Femur (tissue), 1 donor: ENCODE results near the gene MOBP.

Experiments
- DNase-seq: peaks from one replicate; pipeline ENCODE4 v3.0.0-alpha.2; 2017

Gene MOBP

DNA sequence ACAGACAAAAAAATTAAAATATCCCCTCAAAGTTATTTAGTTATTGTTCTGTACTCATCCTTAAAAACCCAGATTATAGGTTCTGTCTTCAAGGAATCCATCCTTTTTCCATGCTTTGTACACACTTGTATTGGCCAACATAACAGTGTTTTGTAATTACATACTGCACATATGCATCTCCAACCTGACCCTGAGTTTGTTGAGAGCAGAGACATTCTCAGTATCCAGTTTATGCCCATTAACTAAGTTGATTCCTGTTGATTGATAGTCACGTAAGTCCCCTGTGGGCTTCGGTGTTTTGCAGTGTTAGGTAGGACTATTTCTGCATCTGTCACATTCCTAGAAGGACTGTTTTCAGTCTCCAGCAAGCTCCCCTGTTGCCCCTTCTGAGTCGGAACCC, 33.6 kb downstream of the MOBP start:
- DNase-seq: no peak

- DNase-seq: no peak
Observed at GRCh38 chr3:39501968-39502837, 34.7 kb downstream of the MOBP start.

GRCh38 chr3:39502838-39503145, 35.3 kb downstream of the MOBP start:
- no peak for DNase-seq

GRCh38 chr3:39505866-39506742, 38.6 kb downstream of the MOBP start:
- DNase-seq: no peak

DNA sequence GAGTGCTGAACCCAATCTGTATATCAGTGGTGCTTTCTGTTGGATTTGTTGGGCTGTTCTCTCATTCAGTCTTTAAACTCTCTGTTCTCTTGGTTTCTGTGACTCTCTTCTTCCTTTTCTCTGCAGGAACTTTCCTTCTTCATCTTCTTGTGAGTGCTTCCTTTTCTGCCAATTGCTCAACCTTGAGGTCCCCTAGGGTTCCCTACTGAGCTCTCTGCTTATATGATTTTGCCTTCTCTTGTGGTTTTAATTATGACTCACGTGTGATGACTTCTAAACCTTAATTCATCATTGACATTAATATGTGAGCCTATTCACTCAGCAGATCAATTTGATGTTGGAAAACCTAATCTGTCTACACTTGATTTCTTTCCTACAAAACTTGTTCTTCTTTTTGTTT, 39.4 kb downstream of the MOBP start:
- no peak for DNase-seq

GRCh38 chr3:39513791-39514369, 46.4 kb downstream of the MOBP start:
- no peak for DNase-seq

DNA sequence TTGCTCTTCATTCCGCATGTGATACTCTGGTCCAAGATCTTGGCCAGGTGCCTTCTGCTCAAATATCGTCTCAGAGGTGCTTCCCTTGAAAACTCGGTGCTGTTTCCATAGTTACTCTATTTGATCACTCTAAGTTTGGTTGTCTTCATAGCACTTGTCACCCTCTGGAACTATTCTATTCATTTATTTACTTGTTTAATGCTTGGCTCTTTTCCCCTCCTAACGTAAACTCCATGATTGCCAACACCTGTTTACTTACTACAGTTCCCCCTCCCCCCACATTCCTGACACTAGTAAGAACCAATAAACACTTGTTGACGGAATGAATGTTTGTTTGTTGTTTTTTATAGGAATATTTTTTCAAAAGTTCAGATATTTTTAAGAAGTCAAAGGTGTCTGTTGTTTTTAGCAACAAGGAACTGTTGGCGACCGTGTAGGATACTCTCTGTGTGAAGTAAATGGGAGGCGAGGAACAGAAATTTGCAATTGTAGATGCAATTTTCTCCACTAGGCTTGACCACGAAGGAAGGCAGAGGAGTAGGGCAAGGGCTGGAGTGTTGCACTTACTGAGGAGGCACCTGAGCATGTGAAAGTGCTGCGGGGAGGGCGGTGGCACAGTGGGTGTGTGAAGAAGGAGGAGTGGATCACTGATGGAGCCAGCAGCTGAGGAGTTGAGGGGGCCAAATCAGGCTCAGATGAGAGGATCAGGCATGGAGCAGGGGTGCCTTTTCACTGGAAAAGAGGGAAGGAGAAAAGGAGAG, 48.4 kb downstream of the MOBP start:
- DNase-seq: no peak

- no peak for DNase-seq
Observed at GRCh38 chr3:39519103-39519502, 51.6 kb downstream of the MOBP start.

DNA sequence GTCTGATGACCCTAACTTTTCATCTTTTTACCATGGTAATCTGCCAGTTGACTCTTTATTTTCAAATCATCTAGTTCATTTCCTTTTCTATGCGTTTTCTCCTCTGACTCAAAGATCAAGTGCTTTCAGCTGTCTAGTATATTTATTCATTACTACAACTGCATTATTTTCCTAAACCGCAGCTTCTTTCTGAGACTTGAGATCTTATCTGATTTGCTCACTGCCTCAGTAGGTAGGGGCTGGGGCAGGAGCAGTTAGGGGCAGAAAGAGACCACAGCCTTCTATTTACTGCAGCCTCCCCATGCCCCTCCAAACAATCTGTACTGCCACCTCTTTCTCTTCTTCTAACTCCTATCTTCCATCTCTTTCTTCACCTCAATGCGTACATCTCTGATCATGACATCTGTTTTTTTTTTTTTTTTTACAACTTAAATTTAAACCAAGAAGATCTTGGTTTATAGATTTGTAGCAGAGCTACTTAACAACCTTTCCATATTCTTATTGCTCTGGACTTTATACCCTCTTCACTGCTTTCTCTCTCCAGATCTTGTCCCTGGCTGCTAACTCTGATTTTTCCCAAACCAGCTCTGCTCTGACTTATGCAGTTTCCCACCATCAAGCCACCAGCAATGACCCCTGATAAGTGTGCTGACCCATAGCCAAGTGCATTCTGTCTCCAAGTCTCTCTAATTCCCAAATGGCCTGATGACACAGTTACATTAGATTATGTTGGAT, 52.2 kb downstream of the MOBP start:
- no peak for DNase-seq

DNA sequence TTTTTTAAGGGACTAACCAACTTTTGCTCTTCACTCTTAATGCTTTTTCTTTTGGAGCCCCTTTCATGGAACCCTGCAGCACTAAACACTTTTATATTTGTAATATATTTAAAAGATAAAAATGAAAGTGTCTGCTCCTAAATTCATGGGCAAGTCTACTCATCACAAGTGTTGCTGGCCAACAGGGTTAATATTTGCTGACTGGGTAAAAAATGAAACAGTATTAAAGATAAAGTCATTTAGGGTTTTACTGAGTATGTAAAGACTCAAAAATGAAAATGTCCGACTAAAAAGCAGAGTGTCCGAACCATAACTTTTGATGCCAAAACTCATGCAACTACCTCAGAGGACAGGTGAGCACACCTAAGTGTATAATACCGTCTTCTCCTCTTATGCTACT, 54.0 kb downstream of the MOBP start:
- DNase-seq: no peak

DNA sequence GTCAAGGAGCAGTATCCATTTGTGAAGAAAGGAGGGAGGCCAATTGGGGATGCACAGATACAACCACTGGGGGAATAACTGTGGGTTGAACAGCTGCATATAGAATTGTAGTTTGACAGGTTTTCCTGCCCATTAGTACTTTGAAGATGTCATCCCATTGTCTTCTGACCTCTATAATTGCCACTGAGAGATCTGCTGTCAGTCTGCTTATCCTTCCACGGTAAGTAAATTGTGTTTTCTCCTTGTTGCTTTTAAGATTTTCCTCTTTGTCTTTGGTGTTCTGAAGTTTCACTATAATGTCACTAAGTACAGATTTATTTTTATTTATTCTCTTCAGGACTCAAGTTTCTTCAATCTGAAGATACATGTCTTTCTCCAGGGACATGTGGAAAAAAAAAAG, 56.6 kb downstream of the MOBP start:
- DNase-seq: no peak

DNA sequence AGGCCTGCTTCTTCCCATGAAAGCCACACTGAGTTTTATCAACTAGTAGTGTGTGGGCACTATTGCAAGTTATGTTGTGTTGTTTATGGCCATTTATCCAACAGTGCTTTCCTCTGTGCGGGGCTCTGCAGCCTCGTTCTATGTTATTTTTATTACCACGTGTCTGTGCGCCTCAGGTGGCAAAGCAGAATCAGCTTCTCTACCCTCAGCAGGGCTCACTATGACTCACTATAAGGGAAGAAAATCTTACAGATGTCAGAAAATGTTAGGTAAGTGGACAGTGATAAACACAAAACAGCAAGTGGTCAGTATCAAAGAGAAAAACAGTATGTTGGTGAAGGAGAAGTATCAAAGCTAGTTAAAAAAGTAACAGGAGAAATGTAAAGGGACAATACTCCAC, 61.4 kb downstream of the MOBP start:
- no peak for DNase-seq

GRCh38 chr3:39529577-39529976, 62.1 kb downstream of the MOBP start:
- no peak for DNase-seq

GRCh38 chr3:39531066-39531465, 63.6 kb downstream of the MOBP start:
- DNase-seq: no peak

DNA sequence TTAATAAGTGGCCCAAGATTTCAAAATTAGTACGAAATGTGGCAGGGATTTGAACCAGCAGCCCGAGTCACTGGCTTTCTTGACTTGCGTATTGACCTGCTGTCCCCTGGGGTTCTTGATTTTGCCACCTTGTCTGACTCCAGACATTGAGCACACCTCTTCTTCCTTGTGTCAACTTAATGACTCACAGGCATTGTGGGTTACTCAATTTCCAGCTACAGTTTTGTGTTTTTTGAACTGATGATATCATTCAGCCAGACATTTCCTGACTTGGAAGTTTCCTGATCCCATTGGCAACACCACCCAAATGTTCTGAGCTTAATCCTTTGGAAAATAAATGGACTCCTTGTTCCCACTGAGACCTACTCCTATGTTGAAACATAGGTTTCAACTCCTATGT, 64.2 kb downstream of the MOBP start:
- no peak for DNase-seq

- no peak for DNase-seq
Observed at GRCh38 chr3:39532777-39533176, 65.3 kb downstream of the MOBP start.

DNA sequence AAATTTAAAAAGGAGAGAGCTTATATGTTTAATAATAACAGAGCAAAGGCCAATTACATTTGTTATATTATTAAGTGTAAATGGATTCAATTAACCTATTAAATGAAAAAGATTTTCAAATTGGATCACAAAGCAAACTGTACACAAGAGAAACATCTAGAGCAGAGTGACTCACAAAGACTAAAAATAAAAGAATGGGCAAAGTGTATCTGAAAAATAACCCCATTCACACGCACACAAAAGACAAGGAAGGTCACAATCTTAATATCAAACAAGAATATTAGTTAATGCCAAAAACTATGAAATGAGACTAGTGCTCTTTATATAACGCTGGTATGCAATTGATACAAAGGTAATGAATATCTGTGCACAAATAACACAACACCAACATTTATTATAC, 65.7 kb downstream of the MOBP start:
- no peak for DNase-seq

- DNase-seq: no peak
Observed at GRCh38 chr3:39540162-39540921, 72.9 kb downstream of the MOBP start.

DNA sequence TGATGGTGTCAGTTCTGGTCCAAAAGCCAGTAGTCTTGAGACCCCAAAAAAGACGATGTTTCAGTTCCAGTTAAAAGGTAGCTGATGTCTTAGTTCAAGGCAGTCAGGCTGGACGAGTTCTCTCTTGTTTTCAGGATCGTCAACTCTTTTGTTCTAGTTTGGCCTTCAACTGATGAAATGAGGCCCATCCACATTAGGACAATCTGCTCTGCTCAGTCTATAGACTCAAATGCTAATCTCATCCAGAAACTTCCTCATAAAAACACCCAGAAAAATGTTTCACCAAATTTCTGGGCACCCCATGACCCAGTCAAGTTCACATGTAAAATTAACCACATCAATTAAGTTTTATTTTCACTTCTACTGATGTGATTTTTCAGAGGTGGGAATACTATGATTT, 74.0 kb downstream of the MOBP start:
- DNase-seq: no peak

- no peak for DNase-seq
Observed at GRCh38 chr3:39541917-39542329, 74.4 kb downstream of the MOBP start.

GRCh38 chr3:39542588-39542988, 75.1 kb downstream of the MOBP start:
- no peak for DNase-seq

DNA sequence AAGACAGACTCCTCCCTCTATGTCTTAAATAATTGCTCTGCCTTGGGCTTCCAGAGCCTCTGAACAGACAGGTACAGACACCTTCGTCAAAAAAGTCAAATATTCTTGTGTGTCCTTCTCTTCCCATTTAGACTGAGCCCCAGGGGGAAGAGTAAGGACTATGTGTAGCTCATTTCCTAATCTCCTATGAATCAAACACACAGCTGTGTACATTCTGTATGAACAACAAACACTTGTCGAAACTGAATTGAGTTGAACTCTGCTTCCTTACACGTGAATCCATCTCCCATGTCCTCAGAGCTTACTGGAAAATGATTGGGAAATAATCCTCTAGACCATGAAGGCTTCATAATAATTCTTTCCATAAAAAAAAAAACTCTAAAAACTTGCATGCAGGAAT, 80.8 kb downstream of the MOBP start:
- DNase-seq: no peak
